DOHH2 (cell line): ENCODE results near the gene POU2F1.

Source experiments
- H3F3A ChIP-seq: fragments of 200-600 bp; sonication (generic), shearing (Covaris generic); 2 replicates; pipeline ENCODE4 v1.6.0; 2016; ENCODE audit warnings: antibody characterized with exemption, mild to moderate bottlenecking; ENCODE audit not compliant: control insufficient read depth, insufficient read depth
- H3K27ac ChIP-seq: fragments of 200-600 bp; sonication (generic); 2 replicates; pipeline ENCODE4 v1.5.1; 2014; ENCODE audit warnings: low read depth, mild to moderate bottlenecking, low read length, moderate library complexity
- H3K27me3 ChIP-seq: fragments of 200-600 bp; sonication (generic); 2 replicates; pipeline ENCODE4 v1.6.1; 2014; ENCODE audit warnings: mild to moderate bottlenecking, low read length, mixed read lengths; ENCODE audit not compliant: control insufficient read depth
- H3K36me3 ChIP-seq: fragments of 200-600 bp; sonication (generic); 2 replicates; pipeline ENCODE4 v1.6.1; 2014; ENCODE audit warnings: mild to moderate bottlenecking, low read length, moderate library complexity, mixed read lengths; ENCODE audit not compliant: control insufficient read depth
- H3K4me1 ChIP-seq: fragments of 200-600 bp; sonication (generic); 2 replicates; pipeline ENCODE4 v1.6.1; 2014; ENCODE audit warnings: mild to moderate bottlenecking, low read length, mixed read lengths; ENCODE audit not compliant: control insufficient read depth
- H3K4me2 ChIP-seq: fragments of 200-600 bp; sonication (generic); 2 replicates; pipeline ENCODE4 v1.6.0; 2014; ENCODE audit warnings: mild to moderate bottlenecking, low read length, moderate library complexity
- H3K4me3 ChIP-seq: fragments of 200-600 bp; sonication (generic); 2 replicates; pipeline ENCODE4 v1.5.1; 2014; ENCODE audit warnings: mild to moderate bottlenecking, low read length, mixed read lengths
- H3K79me2 ChIP-seq: fragments of 200-600 bp; sonication (generic); 2 replicates; pipeline ENCODE4 v1.6.1; 2014; ENCODE audit warnings: mild to moderate bottlenecking, low read length, mixed read lengths; ENCODE audit not compliant: control insufficient read depth
- H3K9me2 ChIP-seq: fragments of 200-600 bp; sonication (generic); replicated peaks from 2 replicates; pipeline ENCODE4 v1.6.1; 2014; ENCODE audit warnings: mild to moderate bottlenecking, low read length, mixed read lengths; ENCODE audit not compliant: control insufficient read depth
- H3K9me3 ChIP-seq: fragments of 200-600 bp; sonication (generic); 2 replicates; pipeline ENCODE4 v1.6.1; 2014; ENCODE audit warnings: antibody characterized with exemption, low read length, mixed read lengths; ENCODE audit not compliant: control insufficient read depth, insufficient read depth
- H4K20me1 ChIP-seq: fragments of 200-600 bp; sonication (generic); 2 replicates; pipeline ENCODE4 v1.6.0; 2014; ENCODE audit warnings: low read depth, mild to moderate bottlenecking, antibody characterized with exemption, low read length, moderate library complexity; ENCODE audit not compliant: control insufficient read depth, insufficient read depth
- CTCF ChIP-seq: fragments of 200-600 bp; sonication (generic); IDR thresholded peaks from one replicate; pipeline ENCODE4 v1.5.1; 2014; ENCODE audit warnings: antibody characterized with exemption, mild to moderate bottlenecking, low read depth, low read length; ENCODE audit not compliant: poor library complexity, severe bottlenecking
- EZH2phosphoT487 ChIP-seq: fragments of 200-600 bp; sonication (generic); IDR thresholded peaks from 2 replicates; pipeline ENCODE4 v1.6.1; 2017; ENCODE audit warnings: borderline replicate concordance, mild to moderate bottlenecking, antibody characterized with exemption, low read length, moderate library complexity, mixed read lengths

POU2F1 gene

GRCh38 chr1:167298325-167298724 lies 77.6 kb downstream of the POU2F1 start:
- H3K4me1 ChIP-seq: peaks cover 22% of the 10 kb centered on the region
- H3K4me3 ChIP-seq: no peak overlapping the region
- H3K27me3 ChIP-seq: no peaks in the 10 kb centered on the region
- TF ChIP-seq EZH2phosphoT487 (no peak), CTCF (no peak)
- H3K79me2 ChIP-seq: peaks cover 20% of the 10 kb centered on the region
- no peaks in the 10 kb centered on the region for H4K20me1 ChIP-seq
- no peaks in the 10 kb centered on the region for H3K9me3 ChIP-seq
- H3K9me2 ChIP-seq: no peaks in the 10 kb centered on the region
- H3K27ac ChIP-seq: no peak overlapping the region
- H3K4me2 ChIP-seq: no peak overlapping the region
- H3K36me3 ChIP-seq: no peaks in the 10 kb centered on the region
- H3F3A ChIP-seq: 0 out of 2 replicates have a peak, but pooled peaks cover 2% of the 10 kb centered on the region

GRCh38 chr1:167301355-167301754 lies 80.7 kb downstream of the POU2F1 start:
- H3K27me3 ChIP-seq: no peaks in the 10 kb centered on the region
- peaks cover 8% of the 10 kb centered on the region for H3K4me1 ChIP-seq
- no peak overlapping the region for H3K27ac ChIP-seq
- no peaks in the 10 kb centered on the region for H3F3A ChIP-seq
- no peaks in the 10 kb centered on the region for H3K9me2 ChIP-seq
- no peak overlapping the region for H3K4me2 ChIP-seq
- H4K20me1 ChIP-seq: no peaks in the 10 kb centered on the region
- no peak for TF ChIP-seq CTCF
- TF ChIP-seq EZH2phosphoT487: no peak
- peaks cover 23% of the 10 kb centered on the region for H3K79me2 ChIP-seq
- H3K9me3 ChIP-seq: no peaks in the 10 kb centered on the region
- no peak overlapping the region for H3K4me3 ChIP-seq
- H3K36me3 ChIP-seq: no peaks in the 10 kb centered on the region

- H3K4me3 ChIP-seq: no peak overlapping the region
- no peak overlapping the region for H3K4me2 ChIP-seq
- H4K20me1 ChIP-seq: no peaks in the 10 kb centered on the region
- H3K9me2 ChIP-seq: no peaks in the 10 kb centered on the region
- H3K27ac ChIP-seq: no peak overlapping the region
- H3K79me2 ChIP-seq: peaks cover 13% of the 10 kb centered on the region
- H3K4me1 ChIP-seq: peaks cover 11% of the 10 kb centered on the region
- H3K9me3 ChIP-seq: no peaks in the 10 kb centered on the region
- no peaks in the 10 kb centered on the region for H3K36me3 ChIP-seq
- H3F3A ChIP-seq: no peaks in the 10 kb centered on the region
- H3K27me3 ChIP-seq: no peaks in the 10 kb centered on the region
- no peak for TF ChIP-seq EZH2phosphoT487
- TF ChIP-seq CTCF: no peak
Observed at GRCh38 chr1:167304165-167304564, 83.5 kb downstream of the POU2F1 start.
